ENCODE measurements around the gene C19orf85. TPM values are rescaled to one million over a fixed set of nuclear protein-coding genes. Genes with fewer than 3 reads are reported as not detected.

C19orf85 gene
- total RNA-seq, 4 donors from 2014 or later, result not detected

DNA sequence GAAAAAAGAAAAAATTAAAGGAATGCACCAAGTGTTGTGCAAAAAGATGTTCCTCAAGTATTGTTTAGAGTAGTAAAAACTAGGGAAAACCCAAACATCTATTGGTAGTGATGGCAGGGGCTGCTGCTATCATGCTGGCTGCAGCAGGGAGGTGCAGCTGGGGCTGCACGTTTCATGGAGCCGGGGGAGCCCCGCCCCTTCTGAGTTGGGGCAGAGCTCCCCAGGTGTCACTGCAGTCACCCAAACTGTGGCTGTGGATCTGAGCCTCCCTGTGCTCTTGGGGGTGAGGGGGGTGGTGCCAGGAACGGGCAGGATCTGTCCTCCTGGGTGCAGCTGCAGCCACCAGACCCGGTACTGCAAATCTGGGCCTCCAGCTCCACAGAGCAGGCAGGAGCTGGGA lies 45.4 kb downstream of the C19orf85 start:
- 57 to 61% methylated on average over 4 to 5 of the region's 5 CpGs for WGBS, 2 donors
- no peak overlapping the region for H3K4me3 ChIP-seq
- H3K27ac ChIP-seq, result peak overlapping the region in 1 of 4 donors; percentile 6
- no peaks in the 10 kb centered on the region for H3K36me3 ChIP-seq
- no peak for DNase-seq (ENCODE audit: low spot score in 2 of 2)
- H3K27me3 ChIP-seq, result peaks cover 0 to 7% of the 10 kb centered on the region in 2 donors
- H3K4me1 ChIP-seq, result peaks cover 0 to 16% (median 0%) of the 10 kb centered on the region in 4 donors
- TF ChIP-seq, protein P1, sequence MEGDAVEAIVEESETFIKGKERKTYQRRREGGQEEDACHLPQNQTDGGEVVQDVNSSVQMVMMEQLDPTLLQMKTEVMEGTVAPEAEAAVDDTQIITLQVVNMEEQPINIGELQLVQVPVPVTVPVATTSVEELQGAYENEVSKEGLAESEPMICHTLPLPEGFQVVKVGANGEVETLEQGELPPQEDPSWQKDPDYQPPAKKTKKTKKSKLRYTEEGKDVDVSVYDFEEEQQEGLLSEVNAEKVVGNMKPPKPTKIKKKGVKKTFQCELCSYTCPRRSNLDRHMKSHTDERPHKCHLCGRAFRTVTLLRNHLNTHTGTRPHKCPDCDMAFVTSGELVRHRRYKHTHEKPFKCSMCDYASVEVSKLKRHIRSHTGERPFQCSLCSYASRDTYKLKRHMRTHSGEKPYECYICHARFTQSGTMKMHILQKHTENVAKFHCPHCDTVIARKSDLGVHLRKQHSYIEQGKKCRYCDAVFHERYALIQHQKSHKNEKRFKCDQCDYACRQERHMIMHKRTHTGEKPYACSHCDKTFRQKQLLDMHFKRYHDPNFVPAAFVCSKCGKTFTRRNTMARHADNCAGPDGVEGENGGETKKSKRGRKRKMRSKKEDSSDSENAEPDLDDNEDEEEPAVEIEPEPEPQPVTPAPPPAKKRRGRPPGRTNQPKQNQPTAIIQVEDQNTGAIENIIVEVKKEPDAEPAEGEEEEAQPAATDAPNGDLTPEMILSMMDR (IDR thresholded peaks at IDR 0.05), result no peak
- TF ChIP-seq EP300 (IDR thresholded peaks at IDR 0.05) (no peak), POLR2A (IDR thresholded peaks at IDR 0.05) (no peak)
- H3K9me3 ChIP-seq, result no peaks in the 10 kb centered on the region

DNA sequence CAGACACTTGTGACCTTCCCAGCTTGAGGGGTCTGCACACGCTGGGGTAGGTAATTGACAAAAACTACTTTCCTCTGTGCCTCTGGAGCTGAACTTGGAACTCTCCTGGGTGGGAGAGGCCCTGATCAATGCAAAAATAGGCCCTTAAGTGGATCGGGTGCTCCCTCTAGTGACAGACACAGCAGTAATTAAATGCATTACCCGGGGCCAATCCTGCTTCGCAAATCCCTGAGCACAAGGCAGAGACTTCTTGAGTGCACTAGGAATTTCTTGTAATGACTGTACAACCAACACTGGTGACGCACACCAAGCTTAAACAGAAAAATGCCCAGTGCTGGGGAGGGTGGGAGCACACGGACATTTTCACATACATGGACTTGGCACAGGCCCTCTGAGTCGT lies 46.4 kb downstream of the C19orf85 start:
- Histone ChIP-seq H3K36me3 (no peaks in the 10 kb centered on the region), H3K4me3 (no peak overlapping the region), H3K27ac (peak overlapping the region in 2 of 4 donors; percentile 43 to 58), H3K27me3 (no peaks in the 10 kb centered on the region), H3K4me1 (peaks cover 0 to 8% (median 0%) of the 10 kb centered on the region in 4 donors), H3K9me3 (no peaks in the 10 kb centered on the region)
- WGBS, 2 donors, result 7 to 21% methylated on average over 7 of the region's 7 CpGs
- DNase-seq (ENCODE audit: low spot score in 2 of 2), result peak in 1 of 2 donors; percentile 54
- no peak for TF ChIP-seq POLR2A (IDR thresholded peaks at IDR 0.05)
- TF ChIP-seq, protein P1 (IDR thresholded peaks at IDR 0.05), result peak; percentile 53 to 77 (median 68)

Other genes with a start within 250 kb of the C19orf85 start
- 1 to 10 TPM in 3 of 4 donors, under 1 TPM in 1; 0.44 to 8.6 (median 3.0) TPM for gene TMEM86B, start 236.0 kb downstream of the C19orf85 start, total RNA-seq
- 10 to 100 TPM; 35.4 to 56.7 (median 40.7) TPM for gene PPP6R1, start 205.7 kb downstream of the C19orf85 start, total RNA-seq
- gene HSPBP1, start 184.6 kb downstream of the C19orf85 start, total RNA-seq, result 10 to 100 TPM; 33.7 to 49.6 (median 40.5) TPM
- gene BRSK1, start 180.8 kb downstream of the C19orf85 start, total RNA-seq, result 1 to 10 TPM; 4.6 to 6.9 (median 5.9) TPM
- 10 to 100 TPM in 1 of 4 donors, 1 to 10 TPM in 3; 5.5 to 17.1 (median 7.7) TPM for gene TMEM150B, start 139.4 kb downstream of the C19orf85 start, total RNA-seq
- gene KMT5C, start 124.9 kb downstream of the C19orf85 start, total RNA-seq, result 10 to 100 TPM; 30.6 to 50.0 (median 41.2) TPM
- not detected for gene COX6B2, start 110.0 kb downstream of the C19orf85 start, total RNA-seq
- not detected for gene GARIN5B, start 101.5 kb downstream of the C19orf85 start, total RNA-seq
- under 1 TPM in 1 of 4 donors, not detected in 3; 0.21 TPM for gene IL11, start 94.3 kb downstream of the C19orf85 start, total RNA-seq
- 1 to 10 TPM in 1 of 4 donors, not detected in 3; 2.7 TPM for gene TMEM190, start 87.9 kb downstream of the C19orf85 start, total RNA-seq
- gene TMEM238, start 80.5 kb downstream of the C19orf85 start, total RNA-seq, result 1 to 10 TPM in 2 of 4 donors, under 1 TPM in 2; 0.63 to 7.5 (median 2.6) TPM
- 100 to 1,000 TPM; 266 to 574 (median 354) TPM for gene RPL28, start 78.8 kb downstream of the C19orf85 start, total RNA-seq
- gene UBE2S, start 57.0 kb downstream of the C19orf85 start, total RNA-seq, result 10 to 100 TPM in 2 of 4 donors, 1 to 10 TPM in 2; 8.0 to 16.2 (median 9.9) TPM
- gene SHISA7, start 21.5 kb downstream of the C19orf85 start, total RNA-seq, result 1 to 10 TPM in 3 of 4 donors, under 1 TPM in 1; 0.42 to 4.1 (median 2.0) TPM
- gene ISOC2, start 3.1 kb downstream of the C19orf85 start, total RNA-seq, result 10 to 100 TPM; 38.0 to 80.4 (median 65.9) TPM
- 10 to 100 TPM in 1 of 4 donors, 1 to 10 TPM in 3; 3.5 to 16.8 (median 4.0) TPM for gene ZNF628, start 11.9 kb upstream of the C19orf85 start, total RNA-seq
- gene NAT14, start 20.4 kb upstream of the C19orf85 start, total RNA-seq, result 1 to 10 TPM; 3.1 to 8.0 (median 4.3) TPM
- 10 to 100 TPM in 1 of 4 donors, 1 to 10 TPM in 3; 3.9 to 14.5 (median 7.2) TPM for gene SSC5D, start 23.7 kb upstream of the C19orf85 start, total RNA-seq
- not detected for gene SBK2, start 72.4 kb upstream of the C19orf85 start, total RNA-seq
- under 1 TPM in 1 of 4 donors, not detected in 3; 0.59 TPM for gene SBK3, start 80.8 kb upstream of the C19orf85 start, total RNA-seq
- gene ZNF579, start 116.1 kb upstream of the C19orf85 start, total RNA-seq, result 1 to 10 TPM; 2.0 to 5.3 (median 4.2) TPM
- 10 to 100 TPM in 1 of 4 donors, 1 to 10 TPM in 3; 4.8 to 11.7 (median 7.9) TPM for gene FIZ1, start 134.8 kb upstream of the C19orf85 start, total RNA-seq
- 10 to 100 TPM; 23.1 to 35.0 (median 27.0) TPM for gene ZNF524, start 135.5 kb upstream of the C19orf85 start, total RNA-seq
- gene ZNF865, start 140.9 kb upstream of the C19orf85 start, total RNA-seq, result 10 to 100 TPM in 3 of 4 donors, 1 to 10 TPM in 1; 8.8 to 15.0 (median 12.7) TPM
- gene ZNF784, start 159.8 kb upstream of the C19orf85 start, total RNA-seq, result 1 to 10 TPM; 1.5 to 6.9 (median 1.9) TPM
- gene ZNF580, start 176.3 kb upstream of the C19orf85 start, total RNA-seq, result 10 to 100 TPM; 24.1 to 67.5 (median 35.0) TPM
- 10 to 100 TPM in 2 of 4 donors, 1 to 10 TPM in 2; 5.7 to 19.4 (median 8.8) TPM for gene ZNF581, start 178.9 kb upstream of the C19orf85 start, total RNA-seq
- gene CCDC106, start 183.5 kb upstream of the C19orf85 start, total RNA-seq, result 10 to 100 TPM; 14.5 to 39.6 (median 16.1) TPM
- gene U2AF2, start 190.3 kb upstream of the C19orf85 start, total RNA-seq, result 100 to 1,000 TPM; 115 to 242 (median 141) TPM
- 100 to 1,000 TPM in 3 of 4 donors, 10 to 100 TPM in 1; 92.0 to 164 (median 118) TPM for gene EPN1, start 210.5 kb upstream of the C19orf85 start, total RNA-seq

All from tibial nerve (tissue), 4 donors.